Activated CD4-positive, alpha-beta memory T cell treated with anti-CD3 and anti-CD28 coated beads for 36 hours (primary cell): ENCODE results near the gene CRELD1. TPM values are rescaled to one million over a fixed set of nuclear protein-coding genes. Genes with fewer than 3 reads are reported as not detected.

ENCODE experiments used
- CTCF ChIA-PET: fragments of 350-600 bp; sonication (Branson Sonifier 250); formaldehyde crosslinking; loops from one replicate; lab custom pipeline; 2021; ENCODE audit warnings: antibody characterized with exemption, inconsistent platforms; lab: Charles Lee
- POLR2A ChIA-PET: fragments of 350-600 bp; sonication (Branson Sonifier 250); formaldehyde crosslinking; loops from one replicate; lab custom pipeline; 2021; ENCODE audit warnings: antibody characterized with exemption; lab: Charles Lee
- DNase-seq: peaks from one replicate; pipeline ENCODE4 v3.0.0-alpha.2; 2020
- H3K27ac Mint-ChIP-seq: one replicate; pipeline ENCODE4 v1.8.0; 2021; ENCODE audit warnings: mixed read lengths
- H3K27me3 Mint-ChIP-seq: one replicate; pipeline ENCODE4 v1.8.0; 2021; ENCODE audit warnings: mixed read lengths
- H3K36me3 Mint-ChIP-seq: one replicate; pipeline ENCODE4 v1.8.0; 2021; ENCODE audit warnings: mixed read lengths
- H3K4me1 Mint-ChIP-seq: one replicate; pipeline ENCODE4 v1.8.0; 2021; ENCODE audit warnings: low read depth, mixed read lengths
- H3K4me3 Mint-ChIP-seq: one replicate; pipeline ENCODE4 v1.8.0; 2021; ENCODE audit warnings: mild to moderate bottlenecking, mixed read lengths
- H3K9me3 Mint-ChIP-seq: one replicate; pipeline ENCODE4 v1.8.0; 2021; ENCODE audit warnings: mixed read lengths
- intact Hi-C: fragments of 100-400 bp; cut with micrococcal nuclease; formaldehyde crosslinking; loops from one replicate; pipeline ENCODE4 v1.15.1; 2023
- total RNA-seq, 2 experiments: library from RNA; stranded (reverse); gene quantifications; one replicate each; pipeline ENCODE4 v1.2.3, GENCODE V29; 2021

Gene CRELD1
- total RNA-seq, 2 experiments from 2014 or later = 14.1 to 16.1 TPM

- intact Hi-C loops = no loop called here
- no peak for DNase-seq
- Mint-ChIP-seq H3K9me3 (no peaks in the 10 kb centered on the region), H3K27me3 (no peaks in the 10 kb centered on the region), H3K36me3 (no peaks in the 10 kb centered on the region), H3K27ac (no peak overlapping the region), H3K4me1 (peaks cover 39% of the 10 kb centered on the region), H3K4me3 (no peak overlapping the region)
- CTCF ChIA-PET = interaction anchor here (1.2 kb wide), 1 partner anchor 27 kb away, joined by 6 read pairs; the partner anchor contains the start of gene CRELD1
- POLR2A ChIA-PET = no interaction called here
Observed at GRCh38 chr3:9906480-9906879, 27.2 kb upstream of the CRELD1 start.

GRCh38 chr3:9908286-9908685, 25.3 kb upstream of the CRELD1 start:
- Mint-ChIP-seq H3K4me3 (no peak overlapping the region), H3K9me3 (peaks cover 3% of the 10 kb centered on the region), H3K4me1 (peaks cover 32% of the 10 kb centered on the region), H3K36me3 (peaks cover 3% of the 10 kb centered on the region), H3K27me3 (peaks cover 2% of the 10 kb centered on the region), H3K27ac (no peak overlapping the region)
- intact Hi-C loops = loop anchor here (2.0 kb wide), 1 partner anchor 17 kb away; the partner anchor contains the start of gene JAGN1
- CTCF ChIA-PET = no interaction called here
- no peak for DNase-seq
- POLR2A ChIA-PET = no interaction called here

- Mint-ChIP-seq H3K4me3 (no peak overlapping the region), H3K36me3 (peaks cover 3% of the 10 kb centered on the region), H3K27ac (peak overlapping the region; percentile 64), H3K9me3 (peaks cover 3% of the 10 kb centered on the region), H3K27me3 (peaks cover 2% of the 10 kb centered on the region), H3K4me1 (peaks cover 26% of the 10 kb centered on the region)
- DNase-seq = peak; percentile 53
- POLR2A ChIA-PET = no interaction called here
- CTCF ChIA-PET = interaction anchor here (0.9 to 1.3 kb wide), 2 partner anchors 22 to 23 kb away, joined by 3 to 4 read pairs; no protein-coding TSS in a partner anchor
- intact Hi-C loops = loop anchor here (2.0 kb wide), 1 partner anchor 19 kb away; the partner anchor contains the start of gene JAGN1
Observed at GRCh38 chr3:9909221-9910013, 24.2 kb upstream of the CRELD1 start.

GRCh38 chr3:9911863-9912262, 21.8 kb upstream of the CRELD1 start:
- ChIA-PET POLR2A (interaction anchor here (0.8 to 1.8 kb wide), 4 partner anchors 10 to 21 kb away, joined by 3 to 4 read pairs (median 4); no protein-coding TSS in a partner anchor), CTCF (interaction anchor here (0.8 to 6.8 kb wide), 3 partner anchors 7 to 63 kb away, joined by 3 to 54 read pairs (median 3); partner anchors contain the start of gene CRELD1)
- peaks cover 3% of the 10 kb centered on the region for H3K9me3 Mint-ChIP-seq
- peaks cover 37% of the 10 kb centered on the region for H3K4me1 Mint-ChIP-seq
- intact Hi-C loops = no loop called here
- no peak for DNase-seq
- H3K4me3 Mint-ChIP-seq = no peak overlapping the region
- peaks cover 3% of the 10 kb centered on the region for H3K36me3 Mint-ChIP-seq
- no peak overlapping the region for H3K27ac Mint-ChIP-seq
- H3K27me3 Mint-ChIP-seq = peaks cover 2% of the 10 kb centered on the region

- Mint-ChIP-seq H3K9me3 (peaks cover 3% of the 10 kb centered on the region), H3K4me3 (no peak overlapping the region), H3K4me1 (peaks cover 37% of the 10 kb centered on the region), H3K36me3 (peaks cover 3% of the 10 kb centered on the region), H3K27ac (peak overlapping the region; percentile 29), H3K27me3 (peaks cover 2% of the 10 kb centered on the region)
- peak; percentile 42 for DNase-seq
- POLR2A ChIA-PET = interaction anchor here (0.6 to 1.8 kb wide), 6 partner anchors 10 to 104 kb away, joined by 3 to 4 read pairs (median 3); partner anchors contain the start of gene CRELD1
- intact Hi-C loops = no loop called here
- CTCF ChIA-PET = interaction anchor here (0.8 to 6.8 kb wide), 4 partner anchors 8 to 70 kb away, joined by 3 to 54 read pairs (median 3); partner anchors contain the start of gene CRELD1
Observed at GRCh38 chr3:9912294-9912935, 21.2 kb upstream of the CRELD1 start.

GRCh38 chr3:9913601-9914000, 20.0 kb upstream of the CRELD1 start:
- Mint-ChIP-seq H3K36me3 (peaks cover 3% of the 10 kb centered on the region), H3K4me1 (peaks cover 37% of the 10 kb centered on the region), H3K27ac (no peak overlapping the region), H3K9me3 (peaks cover 3% of the 10 kb centered on the region), H3K4me3 (no peak overlapping the region), H3K27me3 (peaks cover 2% of the 10 kb centered on the region)
- intact Hi-C loops = no loop called here
- CTCF ChIA-PET = interaction anchor here (0.8 to 6.8 kb wide), 6 partner anchors 11 to 350 kb away, joined by 3 to 54 read pairs (median 3); partner anchors contain the start of genes CRELD1 and IL17RE
- no peak for DNase-seq
- POLR2A ChIA-PET = interaction anchor here (0.9 to 1.8 kb wide), 2 partner anchors 18 to 19 kb away, joined by 4 read pairs; no protein-coding TSS in a partner anchor

GRCh38 chr3:9914011-9914410, 19.6 kb upstream of the CRELD1 start:
- ChIA-PET POLR2A (interaction anchor here (0.9 kb wide), 1 partner anchor 18 kb away, joined by 4 read pairs; no protein-coding TSS in a partner anchor), CTCF (interaction anchor here (0.8 to 6.8 kb wide), 5 partner anchors 11 to 350 kb away, joined by 3 to 54 read pairs (median 3); partner anchors contain the start of genes CRELD1 and IL17RE)
- Mint-ChIP-seq H3K9me3 (peaks cover 3% of the 10 kb centered on the region), H3K27me3 (peaks cover 2% of the 10 kb centered on the region), H3K4me1 (peaks cover 35% of the 10 kb centered on the region), H3K4me3 (no peak overlapping the region), H3K27ac (no peak overlapping the region), H3K36me3 (peaks cover 3% of the 10 kb centered on the region)
- intact Hi-C loops = no loop called here
- DNase-seq = no peak

GRCh38 chr3:9914559-9915253, 18.9 kb upstream of the CRELD1 start:
- H3K27ac Mint-ChIP-seq = no peak overlapping the region
- peak overlapping the region; percentile 65 for H3K4me3 Mint-ChIP-seq
- ChIA-PET POLR2A (interaction anchor here (0.9 kb wide), 1 partner anchor 18 kb away, joined by 4 read pairs; no protein-coding TSS in a partner anchor), CTCF (interaction anchor here (0.9 to 6.8 kb wide), 4 partner anchors 12 to 349 kb away, joined by 3 to 54 read pairs (median 4); partner anchors contain the start of genes CRELD1 and IL17RE)
- intact Hi-C loops = loop anchor here (5.0 kb wide), 1 partner anchor 107 kb away; no protein-coding TSS in a partner anchor
- peaks cover 28% of the 10 kb centered on the region for H3K4me1 Mint-ChIP-seq
- peaks cover 3% of the 10 kb centered on the region for H3K36me3 Mint-ChIP-seq
- no peak for DNase-seq
- peaks cover 3% of the 10 kb centered on the region for H3K9me3 Mint-ChIP-seq
- peaks cover 2% of the 10 kb centered on the region for H3K27me3 Mint-ChIP-seq

GRCh38 chr3:9915254-9916141, 18.1 kb upstream of the CRELD1 start:
- POLR2A ChIA-PET = interaction anchor here (1.2 to 1.7 kb wide), 2 partner anchors 17 to 37 kb away, joined by 4 to 8 read pairs; partner anchors contain the start of gene PRRT3
- Mint-ChIP-seq H3K36me3 (peaks cover 3% of the 10 kb centered on the region), H3K4me3 (peak overlapping the region; percentile 65), H3K9me3 (peaks cover 3% of the 10 kb centered on the region), H3K27me3 (peaks cover 2% of the 10 kb centered on the region), H3K27ac (no peak overlapping the region), H3K4me1 (peaks cover 23% of the 10 kb centered on the region)
- intact Hi-C loops = loop anchor here (2.0 to 5.0 kb wide), 3 partner anchors 13 to 108 kb away; partner anchors contain the start of genes CRELD1 and IL17RE
- peak; percentile 58 for DNase-seq
- CTCF ChIA-PET = interaction anchor here (0.7 to 6.8 kb wide), 3 partner anchors 17 to 69 kb away, joined by 3 to 54 read pairs (median 3); partner anchors contain the start of gene CRELD1

GRCh38 chr3:9916346-9916733, 17.3 kb upstream of the CRELD1 start:
- POLR2A ChIA-PET = interaction anchor here (1.2 to 1.7 kb wide), 2 partner anchors 16 to 36 kb away, joined by 4 to 8 read pairs; partner anchors contain the start of gene PRRT3
- intact Hi-C loops = loop anchor here (2.0 to 5.0 kb wide), 3 partner anchors 14 to 109 kb away; partner anchors contain the start of genes CRELD1 and IL17RE
- CTCF ChIA-PET = interaction anchor here (0.6 to 6.8 kb wide), 2 partner anchors 12 to 16 kb away, joined by 5 to 54 read pairs; partner anchors contain the start of gene CRELD1
- Mint-ChIP-seq H3K4me3 (peak overlapping the region; percentile 38), H3K4me1 (peaks cover 20% of the 10 kb centered on the region), H3K36me3 (peaks cover 3% of the 10 kb centered on the region), H3K27me3 (peaks cover 2% of the 10 kb centered on the region), H3K9me3 (peaks cover 3% of the 10 kb centered on the region), H3K27ac (no peak overlapping the region)
- no peak for DNase-seq
